SK-N-MC (cell line): ENCODE data around the gene TRABD2B.

Experiments
- EZH2 ChIP-seq: fragments of 200-600 bp; sonication (generic); IDR thresholded peaks from one replicate; pipeline ENCODE4 v1.6.1; 2017; ENCODE audit warnings: antibody characterized with exemption
- FOXP2 ChIP-seq: optimal IDR thresholded peaks from 2 replicates; pipeline ENCODE3; 2011; ENCODE audit warnings: mild to moderate bottlenecking, moderate library complexity; ENCODE audit not compliant: insufficient read depth; ENCODE audit errors: extremely low read length, control extremely low read depth
- POLR2AphosphoS5 ChIP-seq: IDR thresholded peaks from 2 replicates; pipeline ENCODE4 v1.6.1; 2012; ENCODE audit warnings: mild to moderate bottlenecking, low read depth, low read length, borderline replicate concordance

DNA sequence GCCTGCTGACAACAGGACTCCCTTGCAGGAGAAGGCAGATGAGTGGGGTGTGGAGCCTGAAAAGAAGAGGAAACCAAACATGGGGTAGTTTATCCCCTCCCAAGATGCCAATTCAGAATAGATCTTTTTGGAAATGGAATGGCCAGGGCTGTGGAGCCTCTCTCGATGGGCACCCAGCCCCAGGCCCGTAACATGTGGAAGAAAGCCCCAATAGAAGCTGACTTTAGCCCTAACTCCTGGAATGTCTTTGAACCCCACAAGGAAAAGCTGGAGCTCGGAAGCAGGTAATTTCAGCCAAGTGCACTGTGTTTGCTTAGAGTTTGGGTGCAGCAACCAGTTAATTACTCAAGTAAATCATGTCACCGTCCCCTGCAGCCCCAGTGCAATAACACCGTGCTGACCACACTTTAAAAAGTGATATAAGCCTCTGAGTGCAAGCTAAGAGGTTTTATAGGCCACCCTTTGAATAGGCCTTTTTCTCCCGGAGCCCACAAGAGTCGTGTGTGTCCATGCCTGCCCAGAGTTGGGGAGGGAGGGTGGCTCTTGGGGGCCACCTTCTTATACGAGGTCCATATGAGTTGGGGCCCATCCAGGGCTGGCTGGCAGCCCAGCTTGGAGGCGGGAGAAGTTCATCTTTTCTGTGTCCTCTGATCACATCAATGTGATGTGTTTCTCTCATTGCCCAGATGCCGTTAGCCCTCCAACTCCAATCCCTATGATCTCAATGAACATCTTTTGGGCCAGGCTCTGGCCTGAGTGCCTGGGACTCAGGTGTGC is 153.2 kb downstream of the TRABD2B start:
- no peak for TF ChIP-seq EZH2
- no peak for TF ChIP-seq POLR2AphosphoS5
- TF ChIP-seq FOXP2, result no peak
